H9 (cell line): ENCODE data around the gene BCL2L1. TPM values are rescaled to one million over a fixed set of nuclear protein-coding genes. Genes with fewer than 3 reads are reported as not detected.
A peak's percentile ranks its signal among the peaks of the same experiment; 100 is the strongest.

Experiments
- DNase-seq: peaks from one replicate; pipeline ENCODE4 v3.0.0-alpha.2; 2017
- H2AFZ ChIP-seq: one replicate; pipeline ENCODE4 v1.6.1; 2013; ENCODE audit warnings: mild to moderate bottlenecking, low read length, control low read depth, moderate library complexity
- H2AK5ac ChIP-seq: 2 replicates; pipeline ENCODE4 v1.6.1; 2013; ENCODE audit warnings: low read length, control low read depth, mixed read lengths; ENCODE audit not compliant: insufficient read length
- H2BK120ac ChIP-seq: one replicate; pipeline ENCODE4 v1.6.1; 2013; ENCODE audit warnings: low read depth, mild to moderate bottlenecking, low read length, control low read depth, inconsistent platforms; ENCODE audit not compliant: poor library complexity, severe bottlenecking
- H2BK12ac ChIP-seq: 2 replicates; pipeline ENCODE4 v1.6.1; 2013; ENCODE audit warnings: low read length, control low read depth, mixed read lengths, low read depth; ENCODE audit not compliant: insufficient read length
- H2BK15ac ChIP-seq: 2 replicates; pipeline ENCODE4 v1.6.1; 2013; ENCODE audit warnings: low read depth, low read length, control low read depth
- H2BK20ac ChIP-seq: one replicate; pipeline ENCODE4 v1.6.1; 2013; ENCODE audit warnings: low read depth, mild to moderate bottlenecking, low read length, control low read depth, inconsistent platforms; ENCODE audit not compliant: poor library complexity, severe bottlenecking
- H2BK5ac ChIP-seq: 2 replicates; pipeline ENCODE4 v1.6.1; 2013; ENCODE audit warnings: low read length, control low read depth, mixed read lengths; ENCODE audit not compliant: insufficient read length
- H3K14ac ChIP-seq: 2 replicates; pipeline ENCODE4 v1.6.1; 2013; ENCODE audit warnings: low read length, control low read depth; ENCODE audit not compliant: insufficient read depth
- H3K18ac ChIP-seq: 2 replicates; pipeline ENCODE4 v1.6.1; 2013; ENCODE audit warnings: low read depth, mild to moderate bottlenecking, mixed read lengths, low read length, control low read depth; ENCODE audit not compliant: insufficient read length
- H3K23ac ChIP-seq: 2 replicates; pipeline ENCODE4 v1.6.1; 2013; ENCODE audit warnings: low read length, control low read depth, mixed read lengths, low read depth; ENCODE audit not compliant: insufficient read length
- H3K23me2 ChIP-seq: 2 replicates; pipeline ENCODE4 v1.6.1; 2013; ENCODE audit warnings: low read depth, mild to moderate bottlenecking, mixed read lengths, low read length, control low read depth; ENCODE audit not compliant: insufficient read length, poor library complexity, severe bottlenecking
- H3K27ac ChIP-seq: 2 replicates; pipeline ENCODE4 v1.5.1; 2013; ENCODE audit warnings: low read length, control low read depth, mixed read lengths, low read depth; ENCODE audit not compliant: insufficient read length
- H3K27me3 ChIP-seq: 2 replicates; pipeline ENCODE4 v1.6.1; 2013; ENCODE audit warnings: low read length, control low read depth, inconsistent platforms; ENCODE audit not compliant: insufficient read depth
- H3K4ac ChIP-seq: 2 replicates; pipeline ENCODE4 v1.6.1; 2013; ENCODE audit warnings: low read depth, mild to moderate bottlenecking, control low read depth, inconsistent platforms, low read length, moderate library complexity
- H3K4me1 ChIP-seq: 2 replicates; pipeline ENCODE4 v1.6.1; 2013; ENCODE audit warnings: low read length, control low read depth, inconsistent platforms; ENCODE audit not compliant: insufficient read depth
- H3K4me2 ChIP-seq: 2 replicates; pipeline ENCODE4 v1.6.1; 2013; ENCODE audit warnings: low read length, control low read depth, mixed read lengths; ENCODE audit not compliant: insufficient read length, insufficient read depth
- H3K56ac ChIP-seq: 2 replicates; pipeline ENCODE4 v1.6.1; 2013; ENCODE audit warnings: low read depth, mild to moderate bottlenecking, mixed read lengths, low read length, control low read depth; ENCODE audit not compliant: insufficient read length
- H3K79me1 ChIP-seq: 2 replicates; pipeline ENCODE4 v1.6.1; 2013; ENCODE audit warnings: low read depth, mild to moderate bottlenecking, moderate library complexity, low read length, control low read depth, inconsistent platforms; ENCODE audit not compliant: insufficient read depth, poor library complexity, severe bottlenecking
- H3K79me2 ChIP-seq: 2 replicates; pipeline ENCODE4 v1.6.1; 2013; ENCODE audit warnings: low read length, control low read depth, inconsistent platforms; ENCODE audit not compliant: insufficient read depth
- H3K9ac ChIP-seq: 2 replicates; pipeline ENCODE4 v1.6.1; 2013; ENCODE audit warnings: low read length, control low read depth, mixed read lengths; ENCODE audit not compliant: insufficient read length; ENCODE audit errors: extremely low read depth
- H3K9me3 ChIP-seq: one replicate; pipeline ENCODE4 v1.6.1; 2013; ENCODE audit warnings: low read depth, low read length, inconsistent platforms; ENCODE audit not compliant: control insufficient read depth
- H3T11ph ChIP-seq: one replicate; pipeline ENCODE4 v1.6.1; 2013; ENCODE audit warnings: mild to moderate bottlenecking, low read length, control low read depth, inconsistent platforms
- H4K20me1 ChIP-seq: one replicate; pipeline ENCODE4 v1.6.1; 2013; ENCODE audit not compliant: control insufficient read depth, insufficient read length, insufficient read depth
- H4K5ac ChIP-seq: 2 replicates; pipeline ENCODE4 v1.6.1; 2013; ENCODE audit warnings: low read depth, mild to moderate bottlenecking, mixed read lengths, low read length, control low read depth; ENCODE audit not compliant: insufficient read length
- H4K8ac ChIP-seq: replicated peaks from 2 replicates; pipeline ENCODE4 v1.6.1; 2013; ENCODE audit warnings: low read length, control low read depth, mixed read lengths, low read depth; ENCODE audit not compliant: insufficient read length
- H4K91ac ChIP-seq: 2 replicates; pipeline ENCODE4 v1.6.1; 2013; ENCODE audit warnings: low read depth, mild to moderate bottlenecking, moderate library complexity, mixed read lengths, low read length, control low read depth; ENCODE audit not compliant: insufficient read length
- H3K27ac Mint-ChIP-seq, 3 experiments: 2 replicates in 2 of 3; 3 replicates in 1 of 3; pipeline ENCODE4 v1.8.0; 2020 to 2021; ENCODE audit warnings: mixed read lengths in 3 of 3, mild to moderate bottlenecking in 1 of 3, moderate library complexity in 1 of 3
- H3K27me3 Mint-ChIP-seq: 2 replicates; pipeline ENCODE4 v1.8.0; 2021; ENCODE audit warnings: low read depth, mild to moderate bottlenecking, moderate library complexity, mixed read lengths
- H3K36me3 Mint-ChIP-seq, 3 experiments: 2 replicates in 2 of 3; 3 replicates in 1 of 3; pipeline ENCODE4 v1.8.0; 2020 to 2021; ENCODE audit warnings: low read depth in 3 of 3, mixed read lengths in 3 of 3; ENCODE audit not compliant: insufficient read depth in 1 of 3
- H3K4me1 Mint-ChIP-seq, 2 experiments: 2 replicates each; pipeline ENCODE4 v1.8.0; 2020; ENCODE audit warnings: mixed read lengths in 2 of 2
- H3K4me3 Mint-ChIP-seq, 2 experiments: 2 replicates in 1 of 2; 3 replicates in 1 of 2; pipeline ENCODE4 v1.8.0; 2020 to 2021; ENCODE audit warnings: mild to moderate bottlenecking in 2 of 2, mixed read lengths in 2 of 2, moderate library complexity in 1 of 2
- H3K9me3 Mint-ChIP-seq, 2 experiments: 2 replicates in 1 of 2; 3 replicates in 1 of 2; pipeline ENCODE4 v1.8.0; 2020; ENCODE audit warnings: mild to moderate bottlenecking in 2 of 2, mixed read lengths in 2 of 2, moderate library complexity in 1 of 2
- CTCF ChIP-seq: fragments of 200-600 bp; sonication (generic); conservative IDR thresholded peaks from 3 replicates; pipeline ENCODE4 v1.8.0; 2021; ENCODE audit warnings: antibody characterized with exemption, mild to moderate bottlenecking
- WGBS: extraction: QIAGEN DNeasy Blood & Tissue Kit; methylation state at CpG from one replicate; pipeline ENCODE4 v1.1.7; 2013; ENCODE audit warnings: missing lambda C conversion rate, low lambda C conversion rate, mixed read lengths; ENCODE audit not compliant: insufficient read length; ENCODE audit errors: extremely low coverage; 5-methylcytosine and 5-hydroxymethylcytosine counted together
- total RNA-seq: library from RNA; stranded (reverse); gene quantifications from 2 replicates; pipeline ENCODE4 v1.2.1, GENCODE V29; 2021

BCL2L1 gene
- total RNA-seq, 1 experiment from 2014 or later, result 105 TPM

GRCh38 chr20:31676609-31676989 is 46.1 kb downstream of the BCL2L1 start:
- Histone ChIP-seq H2BK120ac (no peak overlapping the region), H3K9me3 (no peaks in the 10 kb centered on the region), H3K4me2 (no peak overlapping the region), H2BK20ac (no peak overlapping the region), H3K27ac (no peak overlapping the region), H3K27me3 (no peaks in the 10 kb centered on the region), H2AK5ac (no peak overlapping the region), H2BK15ac (no peak overlapping the region), H3T11ph (no peak overlapping the region), H2BK5ac (no peak overlapping the region), H3K4ac (no peak overlapping the region), H3K79me2 (no peaks in the 10 kb centered on the region), H4K91ac (no peak overlapping the region), H4K8ac (no peak overlapping the region), H4K5ac (no peak overlapping the region), H3K23ac (no peak overlapping the region), H3K9ac (no peak overlapping the region), H3K56ac (no peak overlapping the region), H3K4me1 (no peaks in the 10 kb centered on the region), H3K23me2 (no peaks in the 10 kb centered on the region), H3K18ac (no peak overlapping the region), H3K14ac (no peak overlapping the region), H2AFZ (no peak overlapping the region), H3K79me1 (no peaks in the 10 kb centered on the region), H2BK12ac (no peak overlapping the region), H4K20me1 (no peaks in the 10 kb centered on the region)
- no peak overlapping the region for H3K4me3 Mint-ChIP-seq
- no peak for DNase-seq
- WGBS, result no CpG with 5 or more reads among the region's 7 CpGs
- TF ChIP-seq CTCF, result no peak
- H3K4me1 Mint-ChIP-seq, result peaks cover 29 to 44% of the 10 kb centered on the region in 2 experiments
- H3K9me3 Mint-ChIP-seq, result no peaks in the 10 kb centered on the region
- no peaks in the 10 kb centered on the region for H3K27me3 Mint-ChIP-seq
- H3K36me3 Mint-ChIP-seq, result peaks cover 0 to 47% (median 13%) of the 10 kb centered on the region in 3 experiments; a peak in 5 of 7 replicates
- peak overlapping the region in 1 of 3 experiments; percentile 60; a peak in 2 of 7 replicates for H3K27ac Mint-ChIP-seq
